Esophagus muscularis mucosa (tissue), 4 donors: ENCODE measurements around the gene RPL13A. TPM values are rescaled to one million over a fixed set of nuclear protein-coding genes. Genes with fewer than 3 reads are reported as not detected.

Experiments used
- DNase-seq: peaks from one replicate; pipeline ENCODE4 v3.0.0-alpha.2; 2017; ENCODE audit errors: extremely low spot score
- H3K27ac ChIP-seq, 4 donors: fragments of 200-600 bp; sonication (generic); replicated peaks in 1 of 4; 1 replicate in 3 of 4; 2 replicates in 1 of 4; pipeline ENCODE4 v1.5.1; 2016 to 2019; ENCODE audit warnings: mild to moderate bottlenecking in 1 of 4
- H3K27me3 ChIP-seq, 4 donors: fragments of 200-600 bp; sonication (generic); one replicate each; pipeline versions ENCODE4 v1.5.1 to v1.6.0; 2016 to 2019
- H3K36me3 ChIP-seq, 4 donors: fragments of 200-600 bp; sonication (generic); one replicate each; pipeline ENCODE4 v1.5.1; 2016 to 2019
- H3K4me1 ChIP-seq, 4 donors: fragments of 200-600 bp; sonication (generic); one replicate each; pipeline ENCODE4 v1.5.1; 2016 to 2019
- H3K4me3 ChIP-seq, 4 donors: fragments of 200-600 bp; sonication (generic); 1 replicate in 2 of 4; 2 replicates in 2 of 4; pipeline ENCODE4 v1.5.1; 2016 to 2019; ENCODE audit warnings: mild to moderate bottlenecking in 4 of 4, moderate library complexity in 1 of 4
- H3K9me3 ChIP-seq, 4 donors: fragments of 200-600 bp; sonication (generic); 1 replicate in 3 of 4; 2 replicates in 1 of 4; pipeline ENCODE4 v1.5.1; 2016 to 2019
- EP300 ChIP-seq: sonication (generic); formaldehyde crosslinking; IDR thresholded peaks from one replicate; pipeline ENCODE4 v1.6.1; 2017; ENCODE audit warnings: antibody characterized with exemption
- POLR2A ChIP-seq: fragments of 450-650 bp; IDR thresholded peaks from one replicate; pipeline ENCODE4 v1.6.1; 2017; ENCODE audit warnings: antibody characterized with exemption, moderate library complexity, mild to moderate bottlenecking, low read depth
- POLR2AphosphoS5 ChIP-seq, 2 donors: sonication (generic); formaldehyde crosslinking; IDR thresholded peaks; one replicate each; pipeline ENCODE4 v1.6.1; 2017; ENCODE audit warnings: antibody characterized with exemption in 2 of 2
- WGBS: methylation state at CpG from one replicate; pipeline ENCODE4 v1.1.5; 2018; 5-methylcytosine and 5-hydroxymethylcytosine counted together
- intact Hi-C: fragments of 100-400 bp; cut with DNase I; formaldehyde crosslinking; loops from one replicate; pipeline ENCODE4 v1.15.1; 2023
- total RNA-seq, 4 donors: library from RNA; depleted of rRNA; stranded (reverse); fragments of >200 nt; gene quantifications; one replicate each; pipeline versions ENCODE4 v1.1.0 to v1.2.1, GENCODE V29; 2016
- TF ChIP-seq, protein P1 (sequence below), 3 experiments: fragments of 200-600 bp in 2 of 3; fragments of 450-650 bp in 1 of 3; sonication (generic) in 2 of 3; IDR thresholded peaks; one replicate each; pipeline ENCODE4 v1.5.1; 2017 to 2019; ENCODE audit warnings: antibody characterized with exemption in 3 of 3, mild to moderate bottlenecking in 2 of 3, moderate library complexity in 1 of 3

RPL13A gene
- total RNA-seq, 4 donors from 2014 or later: 1,843 to 3,096 (median 2,688) TPM

DNA sequence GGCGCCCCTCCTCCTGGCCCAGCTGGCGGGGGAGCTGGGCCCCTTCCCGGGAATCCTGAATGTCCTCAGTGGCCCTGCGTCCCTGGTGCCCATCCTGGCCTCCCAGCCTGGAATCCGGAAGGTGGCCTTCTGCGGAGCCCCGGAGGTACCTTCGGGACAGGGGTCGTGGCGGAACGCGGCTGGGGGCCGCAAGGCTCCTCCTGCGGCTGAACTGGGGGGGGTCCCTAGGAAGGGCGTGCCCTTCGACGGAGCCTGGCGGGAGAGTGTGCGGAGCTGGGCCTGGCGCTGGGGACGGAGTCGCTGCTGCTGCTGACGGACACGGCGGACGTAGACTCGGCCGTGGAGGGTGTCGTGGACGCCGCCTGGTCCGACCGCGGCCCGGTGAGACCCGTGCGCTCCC is 25.8 kb upstream of the RPL13A start:
- 95% methylated on average over 26 of the region's 37 CpGs for WGBS
- TF ChIP-seq POLR2AphosphoS5 (IDR thresholded peaks at IDR 0.05) (no peak), POLR2A (no peak), EP300 (no peak)
- TF ChIP-seq, protein P1, sequence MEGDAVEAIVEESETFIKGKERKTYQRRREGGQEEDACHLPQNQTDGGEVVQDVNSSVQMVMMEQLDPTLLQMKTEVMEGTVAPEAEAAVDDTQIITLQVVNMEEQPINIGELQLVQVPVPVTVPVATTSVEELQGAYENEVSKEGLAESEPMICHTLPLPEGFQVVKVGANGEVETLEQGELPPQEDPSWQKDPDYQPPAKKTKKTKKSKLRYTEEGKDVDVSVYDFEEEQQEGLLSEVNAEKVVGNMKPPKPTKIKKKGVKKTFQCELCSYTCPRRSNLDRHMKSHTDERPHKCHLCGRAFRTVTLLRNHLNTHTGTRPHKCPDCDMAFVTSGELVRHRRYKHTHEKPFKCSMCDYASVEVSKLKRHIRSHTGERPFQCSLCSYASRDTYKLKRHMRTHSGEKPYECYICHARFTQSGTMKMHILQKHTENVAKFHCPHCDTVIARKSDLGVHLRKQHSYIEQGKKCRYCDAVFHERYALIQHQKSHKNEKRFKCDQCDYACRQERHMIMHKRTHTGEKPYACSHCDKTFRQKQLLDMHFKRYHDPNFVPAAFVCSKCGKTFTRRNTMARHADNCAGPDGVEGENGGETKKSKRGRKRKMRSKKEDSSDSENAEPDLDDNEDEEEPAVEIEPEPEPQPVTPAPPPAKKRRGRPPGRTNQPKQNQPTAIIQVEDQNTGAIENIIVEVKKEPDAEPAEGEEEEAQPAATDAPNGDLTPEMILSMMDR (IDR thresholded peaks at IDR 0.05): no peak
- Histone ChIP-seq H3K4me3 (no peak overlapping the region), H3K9me3 (no peaks in the 10 kb centered on the region), H3K36me3 (peaks cover 4 to 72% (median 49%) of the 10 kb centered on the region in 4 donors), H3K27ac (no peak overlapping the region), H3K27me3 (no peaks in the 10 kb centered on the region), H3K4me1 (peaks cover 0 to 12% (median 4%) of the 10 kb centered on the region in 4 donors)
- intact Hi-C loops: no loop called here
- no peak for DNase-seq

DNA sequence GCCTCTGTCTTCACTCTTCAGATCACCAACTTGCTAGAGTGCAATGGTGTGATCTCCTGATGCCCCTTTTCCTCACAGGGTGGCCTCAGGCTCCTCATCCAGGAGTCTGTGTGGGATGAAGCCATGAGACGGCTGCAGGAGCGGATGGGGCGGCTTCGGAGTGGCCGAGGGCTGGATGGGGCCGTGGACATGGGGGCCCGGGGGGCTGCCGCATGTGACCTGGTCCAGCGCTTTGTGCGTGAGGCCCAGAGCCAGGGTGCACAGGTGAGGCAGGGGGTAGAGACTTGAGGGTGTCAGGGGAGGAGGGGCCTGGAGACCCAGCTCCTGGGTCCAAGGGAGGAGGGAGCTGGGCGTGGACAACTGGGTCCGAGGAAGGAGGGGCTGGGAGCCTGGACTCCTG is 24.9 kb upstream of the RPL13A start:
- peaks cover 4 to 76% (median 49%) of the 10 kb centered on the region in 4 donors for H3K36me3 ChIP-seq
- H3K27ac ChIP-seq: no peak overlapping the region
- TF ChIP-seq EP300 (no peak), POLR2A (no peak), POLR2AphosphoS5 (IDR thresholded peaks at IDR 0.05) (no peak)
- TF ChIP-seq, protein P1 (IDR thresholded peaks at IDR 0.05): no peak
- 83% methylated on average over 11 of the region's 12 CpGs for WGBS
- H3K4me3 ChIP-seq: no peak overlapping the region
- intact Hi-C loops: no loop called here
- peaks cover 0 to 9% (median 3%) of the 10 kb centered on the region in 4 donors for H3K4me1 ChIP-seq
- no peak for DNase-seq
- H3K27me3 ChIP-seq: no peaks in the 10 kb centered on the region
- H3K9me3 ChIP-seq: no peaks in the 10 kb centered on the region

DNA sequence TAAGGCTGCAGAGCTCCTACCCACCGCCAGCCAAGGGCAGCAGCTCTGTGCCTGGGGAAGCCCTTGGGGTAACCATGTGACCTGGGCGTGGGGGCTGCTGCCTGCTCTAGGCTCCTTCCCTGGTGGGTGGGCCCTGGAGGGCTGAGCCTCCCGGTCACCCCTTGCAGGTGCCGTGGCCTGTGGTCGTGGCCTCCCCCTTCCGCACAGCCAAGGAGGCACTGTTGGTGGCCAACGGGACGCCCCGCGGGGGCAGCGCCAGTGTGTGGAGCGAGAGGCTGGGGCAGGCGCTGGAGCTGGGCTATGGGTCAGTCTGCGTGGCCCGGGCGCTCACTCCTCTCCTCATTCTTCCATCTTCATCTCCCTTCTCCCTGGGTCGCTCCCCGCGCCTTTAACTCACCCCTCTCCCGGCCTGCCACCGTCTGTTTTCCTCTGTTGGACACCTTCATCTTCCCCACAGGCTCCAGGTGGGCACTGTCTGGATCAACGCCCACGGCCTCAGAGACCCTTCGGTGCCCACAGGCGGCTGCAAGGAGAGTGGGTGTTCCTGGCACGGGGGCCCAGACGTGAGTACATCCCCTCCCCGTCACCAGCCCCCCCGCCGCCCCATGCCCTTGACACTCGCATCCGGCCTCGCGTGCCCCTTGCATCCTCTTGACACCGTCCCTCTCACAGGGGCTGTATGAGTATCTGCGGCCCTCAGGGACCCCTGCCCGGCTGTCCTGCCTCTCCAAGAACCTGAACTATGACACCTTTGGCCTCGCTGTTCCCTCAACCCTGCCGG is 23.3 kb upstream of the RPL13A start:
- 93% methylated on average over 32 of the region's 39 CpGs for WGBS
- TF ChIP-seq POLR2A (no peak), EP300 (no peak), POLR2AphosphoS5 (IDR thresholded peaks at IDR 0.05) (no peak)
- TF ChIP-seq, protein P1 (IDR thresholded peaks at IDR 0.05): no peak
- Histone ChIP-seq H3K36me3 (peaks cover 4 to 80% (median 46%) of the 10 kb centered on the region in 4 donors), H3K27me3 (no peaks in the 10 kb centered on the region), H3K4me3 (no peak overlapping the region), H3K9me3 (no peaks in the 10 kb centered on the region), H3K4me1 (peaks cover 6 to 10% (median 8%) of the 10 kb centered on the region in 4 donors), H3K27ac (no peak overlapping the region)
- intact Hi-C loops: no loop called here
- DNase-seq: no peak

DNA sequence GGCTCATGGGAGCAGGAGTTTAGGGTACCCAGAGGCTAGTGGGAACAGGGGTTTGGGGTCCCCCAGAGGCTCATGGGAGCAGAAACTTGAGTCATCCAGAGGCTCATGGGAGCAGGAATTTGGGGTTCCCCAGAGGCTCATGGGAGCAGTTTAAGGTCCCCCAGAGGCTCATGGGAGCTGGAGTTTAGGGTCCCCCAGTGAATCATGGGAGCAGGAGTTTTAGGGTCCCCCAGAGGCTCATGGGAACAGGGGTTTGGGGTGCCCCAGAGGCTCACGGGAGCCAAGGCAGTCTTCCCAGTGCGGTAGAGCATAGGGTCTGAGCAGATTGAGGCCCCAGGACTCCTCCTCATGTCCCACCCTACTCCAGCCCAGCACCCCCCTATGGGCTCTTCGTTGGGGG is 22.0 kb upstream of the RPL13A start:
- Histone ChIP-seq H3K9me3 (no peaks in the 10 kb centered on the region), H3K27ac (no peak overlapping the region), H3K36me3 (peaks cover 4 to 80% (median 35%) of the 10 kb centered on the region in 4 donors), H3K4me3 (no peak overlapping the region), H3K27me3 (no peaks in the 10 kb centered on the region), H3K4me1 (peaks cover 16 to 21% (median 20%) of the 10 kb centered on the region in 4 donors)
- whole genome bisulfite sequencing: 95% methylated on average over 3 of the region's 3 CpGs
- TF ChIP-seq POLR2AphosphoS5 (IDR thresholded peaks at IDR 0.05) (no peak), EP300 (no peak), POLR2A (no peak)
- TF ChIP-seq, protein P1 (IDR thresholded peaks at IDR 0.05): no peak
- intact Hi-C loops: no loop called here
- no peak for DNase-seq
